ENCODE measurements around the gene IFNAR1. TPM values are rescaled to one million over a fixed set of nuclear protein-coding genes. Genes with fewer than 3 reads are reported as not detected.
A peak's percentile ranks its signal among the peaks of the same experiment; 100 is the strongest.

IFNAR1 gene
- total RNA-seq, 1 donor from 2014 or later: 27.1 TPM

DNA sequence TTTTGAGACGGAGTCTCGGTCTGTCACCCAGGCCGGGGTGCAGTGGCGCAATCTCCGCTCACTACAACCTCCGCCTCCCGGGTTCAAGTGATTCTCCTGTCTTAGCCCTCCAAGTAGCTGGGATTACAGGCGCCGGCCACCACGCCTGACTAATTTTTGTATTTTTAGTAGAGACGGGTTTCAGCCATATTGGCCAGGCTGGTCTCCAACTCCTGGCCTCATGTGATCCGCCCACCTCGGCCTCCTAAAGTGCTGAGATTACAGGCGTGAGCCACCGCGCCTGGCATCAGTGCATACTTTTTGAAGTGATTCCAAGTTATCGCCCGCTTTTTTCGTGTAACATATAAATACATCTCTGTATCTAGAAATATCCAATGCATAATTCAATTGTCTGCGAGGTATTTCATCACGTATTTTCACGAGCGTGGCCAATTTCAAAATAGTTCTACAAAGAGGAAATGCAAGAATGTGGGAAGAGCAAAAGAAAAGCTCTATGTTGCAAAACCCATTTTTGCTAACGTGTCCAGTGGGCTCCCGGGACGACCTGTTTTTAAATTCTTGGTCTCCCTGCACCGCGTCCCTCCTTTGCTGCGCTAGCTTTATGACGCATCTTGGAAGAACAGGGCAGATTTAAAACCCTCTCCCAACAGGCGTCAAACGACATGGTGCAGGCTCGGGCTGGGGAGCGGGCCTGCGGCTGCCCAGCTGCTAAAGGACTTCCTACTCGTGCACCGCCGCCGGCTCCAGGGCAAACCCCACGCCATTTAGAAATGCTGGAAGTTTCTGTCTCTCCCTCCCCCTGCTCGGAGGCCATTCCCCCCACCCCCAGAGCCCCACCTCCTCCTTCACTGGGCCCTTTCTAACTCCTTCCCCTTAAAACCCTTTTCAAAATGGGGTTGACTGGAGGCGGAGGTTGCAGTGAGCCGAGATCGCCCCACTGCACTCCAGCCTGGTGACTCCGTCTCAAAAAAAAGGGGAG, 77.5 kb downstream of the IFNAR1 start:
- DNase-seq: peak; percentile 50

DNA sequence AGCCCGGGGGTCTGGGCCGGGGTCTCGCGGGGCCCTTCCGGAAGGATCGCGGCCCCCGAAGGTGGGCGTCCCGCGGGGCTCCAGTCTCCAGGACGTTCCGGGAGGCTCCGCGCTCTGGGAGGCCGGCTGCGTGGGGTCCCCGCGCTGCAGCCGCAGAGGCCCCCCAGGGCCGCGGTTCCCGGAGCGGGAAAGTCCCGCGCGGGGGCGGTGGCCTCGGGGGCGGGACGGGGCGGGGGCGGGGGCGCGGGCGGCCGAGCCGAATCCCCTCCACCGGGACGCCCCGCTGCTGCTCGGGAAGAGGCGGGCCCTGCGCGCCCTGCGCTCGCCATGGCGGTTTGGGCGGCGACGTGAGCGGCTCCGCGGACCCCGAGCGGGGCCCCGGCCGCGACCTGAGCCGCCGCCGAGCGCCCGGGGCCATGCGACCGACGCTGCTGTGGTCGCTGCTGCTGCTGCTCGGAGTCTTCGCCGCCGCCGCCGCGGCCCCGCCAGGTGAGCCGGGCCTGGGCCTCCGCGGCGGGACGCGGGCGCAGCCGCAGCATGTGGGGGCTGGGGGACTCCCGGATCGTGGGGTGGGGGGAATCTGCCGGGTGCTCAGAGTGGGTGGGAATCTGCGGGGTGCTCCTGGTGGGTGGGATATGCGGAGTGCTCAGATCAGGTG, 78.5 kb downstream of the IFNAR1 start, which contains the start of gene IFNGR2:
IFNGR2 (plus strand) TSS at position 286 of the 658 bp plus-strand sequence; CDS start at position 417, 131 bp downstream.
- DNase-seq: no peak

DNA sequence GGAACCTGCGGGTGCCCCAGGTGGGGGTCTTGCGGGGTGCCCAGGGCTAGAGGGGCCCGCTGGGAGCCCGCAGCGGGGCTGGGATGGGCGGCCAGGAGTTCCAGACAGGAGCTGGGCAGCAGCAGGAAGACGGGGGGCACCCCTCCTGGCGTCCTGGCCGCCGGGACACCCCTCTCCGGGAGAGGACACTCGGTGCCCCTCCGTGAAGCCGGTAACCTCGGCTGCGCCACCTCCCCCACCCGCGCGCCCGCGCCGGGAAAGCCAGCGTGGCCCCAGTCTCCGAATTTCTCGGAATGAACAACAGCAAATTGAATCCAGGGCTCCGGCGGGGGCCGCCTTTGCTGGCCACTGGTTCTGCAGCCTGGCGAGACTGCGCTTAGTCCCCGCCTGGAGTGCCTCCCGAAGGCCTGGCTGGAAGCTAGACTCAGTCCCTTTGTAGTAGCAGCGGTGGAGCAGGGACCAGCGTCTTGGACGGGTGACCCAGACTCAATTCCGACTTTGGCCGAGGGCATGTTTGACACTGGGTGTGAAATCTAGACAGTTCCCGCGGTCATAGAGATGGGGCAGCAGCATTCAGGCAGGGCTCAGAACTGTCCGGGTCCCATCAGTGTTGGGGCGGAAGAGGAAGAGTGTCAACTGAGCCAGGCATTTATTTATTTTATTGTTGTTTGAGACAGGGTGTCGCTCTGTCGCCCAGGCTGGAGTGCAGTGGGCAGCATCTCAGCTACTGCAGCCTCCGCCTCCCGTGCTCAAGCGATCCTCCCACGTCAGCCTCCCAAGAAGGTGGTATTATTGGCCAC, 79.2 kb downstream of the IFNAR1 start:
- DNase-seq: no peak

DNA sequence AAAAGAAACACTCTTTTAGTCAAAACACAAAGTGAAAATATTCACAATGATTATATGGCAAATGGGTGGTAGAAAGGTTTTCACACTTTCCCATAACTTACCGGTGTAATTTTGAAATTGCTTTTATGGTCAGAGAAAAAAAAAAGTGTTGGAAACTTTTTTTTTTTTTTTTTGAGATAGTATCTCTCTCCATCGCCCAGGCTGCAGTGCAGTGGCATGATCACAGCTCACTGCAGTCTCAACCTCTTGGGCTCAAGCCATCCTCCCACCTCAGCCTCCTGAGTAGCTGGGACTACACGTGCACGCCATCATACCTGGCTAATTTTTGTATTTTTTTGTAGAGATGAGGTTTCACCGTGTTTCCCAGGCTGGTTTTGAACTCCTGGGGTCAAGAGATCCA, 81.7 kb downstream of the IFNAR1 start:
- DNase-seq: no peak

Other genes with a start within 250 kb of the IFNAR1 start
- gene IFNAR2, start 95.0 kb upstream of the IFNAR1 start, total RNA-seq: 9.0 TPM
- 28.9 TPM for gene IL10RB, start 58.6 kb upstream of the IFNAR1 start, total RNA-seq
- gene IFNGR2, start 78.4 kb downstream of the IFNAR1 start, total RNA-seq: 63.1 TPM
- 31.6 TPM for gene TMEM50B, start 155.0 kb downstream of the IFNAR1 start, total RNA-seq
- gene DNAJC28, start 166.7 kb downstream of the IFNAR1 start, total RNA-seq: 1.6 TPM
- 58.1 TPM for gene GART, start 217.1 kb downstream of the IFNAR1 start, total RNA-seq
- 285 TPM for gene SON, start 218.1 kb downstream of the IFNAR1 start, total RNA-seq